Measurements from ENCODE around the gene SLC25A23.

Gene SLC25A23

GRCh38 chr19:6481541-6482342, 22.1 kb upstream of the SLC25A23 start, which contains the start of gene DENND1C:
Gene DENND1C, minus strand, starts transcription at chr19:6481787. Its CDS starts 92 bp downstream, at chr19:6481695.
- peak in 1 of 2 donors; percentile 56 for DNase-seq (ENCODE audit: low read depth in 2 of 2)

DNA sequence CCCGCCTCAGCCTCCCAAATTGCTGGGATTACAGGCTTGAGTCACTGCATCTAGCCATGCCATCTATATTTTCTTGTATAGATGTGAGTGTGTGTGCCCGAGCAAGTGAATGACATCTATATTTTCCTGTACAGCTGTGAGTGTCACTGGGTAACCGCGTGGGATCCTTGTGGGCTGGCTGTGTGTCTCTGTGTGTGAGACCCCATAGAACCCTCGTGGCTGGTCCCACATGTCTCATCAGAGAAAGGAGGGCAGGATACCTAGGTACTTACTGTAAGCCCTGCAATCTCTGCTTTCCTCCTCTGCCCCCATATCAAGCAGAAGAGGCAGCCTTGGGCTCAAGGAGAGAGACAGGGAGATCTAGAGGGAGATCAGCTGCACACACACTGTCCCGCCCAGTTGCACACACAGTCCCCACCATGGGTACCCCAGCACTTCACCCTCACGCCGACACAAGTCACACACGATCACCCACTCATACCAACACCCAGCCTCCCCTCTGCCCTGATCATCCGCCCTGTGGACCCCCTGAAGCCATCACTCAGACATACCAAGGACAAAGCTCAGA, 21.3 kb upstream of the SLC25A23 start:
- no peak for DNase-seq (ENCODE audit: low read depth in 2 of 2)

DNA sequence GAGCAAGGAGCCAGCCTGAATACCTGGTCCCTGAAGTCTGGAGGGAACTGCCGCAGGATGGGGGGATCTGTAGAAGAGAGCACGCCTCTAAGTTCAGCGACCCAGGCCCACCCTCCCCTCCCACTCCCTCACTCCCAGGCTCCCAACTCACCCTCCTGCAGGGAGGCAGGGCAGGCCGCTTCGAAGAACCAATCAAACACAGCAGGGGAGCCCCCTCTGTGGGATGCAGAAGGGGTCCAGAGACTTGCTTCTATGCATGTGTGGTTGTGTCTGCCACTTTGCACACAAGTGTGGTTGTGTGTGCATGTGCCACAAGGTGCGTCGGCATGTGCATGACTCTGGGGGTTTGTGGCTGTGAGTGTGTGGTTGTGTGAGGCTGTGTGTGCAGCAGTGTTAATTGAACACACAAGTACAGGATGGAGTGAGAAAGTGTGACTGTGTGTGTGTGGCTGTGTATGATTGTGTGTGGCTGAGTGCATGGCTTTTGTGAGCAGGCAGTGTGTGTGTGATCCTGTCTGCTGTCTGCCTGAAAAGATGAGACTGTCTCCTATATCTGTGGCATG, 20.3 kb upstream of the SLC25A23 start:
- DNase-seq (ENCODE audit: low read depth in 2 of 2), result no peak

DNA sequence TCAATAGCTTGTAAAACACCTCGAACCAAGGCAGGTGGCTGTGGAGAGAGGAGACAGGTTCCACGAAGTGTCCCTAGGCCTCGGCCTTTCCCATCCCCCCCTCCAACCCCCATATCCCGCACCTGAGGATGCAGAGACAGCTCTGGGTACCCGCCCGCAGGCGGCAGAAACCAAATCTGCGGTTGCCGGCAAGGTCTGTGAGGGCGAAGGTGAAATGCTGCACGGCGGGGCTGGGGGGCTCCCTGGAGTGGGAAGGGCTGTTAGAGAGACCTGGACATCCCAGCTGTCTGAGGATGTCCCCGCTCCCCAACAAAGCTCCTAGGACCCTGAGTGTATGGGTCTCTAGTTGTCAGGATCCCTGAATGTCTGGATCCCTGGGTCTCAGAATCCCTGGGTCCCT, 19.2 kb upstream of the SLC25A23 start:
- DNase-seq (ENCODE audit: low read depth in 2 of 2), result no peak

DNA sequence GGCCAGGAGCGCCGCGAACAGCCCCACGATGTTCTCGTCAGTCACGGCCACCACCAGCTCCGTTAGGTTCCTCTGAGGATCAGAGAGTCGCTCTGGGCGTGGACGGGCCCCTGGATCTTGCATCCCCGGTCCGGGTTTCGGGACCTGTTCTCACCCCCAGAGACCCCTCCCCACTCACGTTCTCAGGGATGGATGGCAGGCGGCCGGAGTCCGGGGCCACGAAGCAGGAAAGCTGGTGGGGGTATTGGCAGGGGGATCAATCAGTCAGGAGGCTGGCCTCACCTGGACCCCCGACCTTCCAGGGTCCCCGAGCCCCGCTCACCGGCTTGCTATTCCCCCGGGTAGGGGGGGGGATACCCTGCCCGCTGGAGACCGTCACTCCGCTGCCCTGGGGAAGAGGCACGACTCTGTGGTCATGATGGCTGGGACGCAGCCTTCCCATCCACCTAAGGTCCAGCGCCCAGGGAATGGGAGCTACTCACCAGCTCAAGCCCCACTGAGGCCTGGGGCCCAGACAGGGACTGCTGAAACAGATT, 17.4 kb upstream of the SLC25A23 start:
- DNase-seq (ENCODE audit: low read depth in 2 of 2), result no peak

- peak; percentile 66 to 72 for DNase-seq (ENCODE audit: low read depth in 2 of 2)
Measured at GRCh38 chr19:6476155-6476895, 16.7 kb upstream of the SLC25A23 start.

- no peak for DNase-seq (ENCODE audit: low read depth in 2 of 2)
Measured at GRCh38 chr19:6475321-6476108, 15.9 kb upstream of the SLC25A23 start.

- DNase-seq (ENCODE audit: low read depth in 2 of 2), result no peak
Measured at GRCh38 chr19:6473647-6474046, 14.1 kb upstream of the SLC25A23 start.

- no peak for DNase-seq (ENCODE audit: low read depth in 2 of 2)
Measured at GRCh38 chr19:6472713-6473112, 13.1 kb upstream of the SLC25A23 start.

DNA sequence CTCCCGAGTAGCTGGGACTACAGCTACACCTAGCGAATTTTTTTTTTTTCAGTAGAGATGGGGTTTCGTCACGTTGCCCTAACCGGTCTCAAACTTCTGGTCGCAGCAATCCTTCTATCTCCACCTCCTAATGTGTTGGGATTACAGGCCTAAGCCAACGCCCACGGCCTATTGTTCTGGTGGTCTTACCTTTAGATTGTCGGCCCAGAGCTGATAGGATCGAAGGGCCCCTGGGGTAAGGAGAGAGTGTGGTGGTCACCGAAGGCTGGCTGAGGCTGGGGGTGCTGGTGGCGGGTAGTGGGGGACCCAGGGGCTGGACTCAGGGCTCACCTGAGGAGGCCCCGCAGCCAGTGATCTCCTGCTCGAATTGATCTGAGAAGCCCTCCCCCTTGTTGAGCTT, 11.5 kb upstream of the SLC25A23 start:
- no peak for DNase-seq (ENCODE audit: low read depth in 2 of 2)

DNA sequence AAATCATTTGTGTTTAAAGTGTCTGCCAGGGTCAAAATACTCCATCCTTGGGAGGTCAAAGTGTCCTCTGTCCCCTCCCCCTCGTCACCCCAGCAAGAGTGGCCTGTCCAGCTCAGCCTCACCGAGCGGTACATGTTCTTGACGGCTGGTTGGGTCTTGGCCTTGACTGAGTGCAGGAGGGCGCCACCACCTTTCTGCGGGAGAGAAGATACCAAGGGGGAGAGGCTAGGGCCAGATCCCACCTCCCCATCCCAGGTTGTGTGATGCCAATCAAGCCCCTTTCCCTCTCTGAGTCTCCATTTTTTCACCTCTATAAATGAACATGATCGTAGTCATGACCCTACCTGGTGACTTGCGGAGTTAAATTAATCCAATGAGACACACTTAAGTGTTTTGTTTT, 10.6 kb upstream of the SLC25A23 start:
- no peak for DNase-seq (ENCODE audit: low read depth in 2 of 2)

GRCh38 chr19:6467384-6467783, 7.8 kb upstream of the SLC25A23 start:
- no peak for DNase-seq (ENCODE audit: low read depth in 2 of 2)

GRCh38 chr19:6466526-6467248, 7.1 kb upstream of the SLC25A23 start:
- no peak for DNase-seq (ENCODE audit: low read depth in 2 of 2)

GRCh38 chr19:6465663-6466062, 6.1 kb upstream of the SLC25A23 start:
- no peak for DNase-seq (ENCODE audit: low read depth in 2 of 2)

GRCh38 chr19:6465006-6465405, 5.4 kb upstream of the SLC25A23 start:
- no peak for DNase-seq (ENCODE audit: low read depth in 2 of 2)

- DNase-seq (ENCODE audit: low read depth in 2 of 2), result no peak
Measured at GRCh38 chr19:6464070-6464873, 4.7 kb upstream of the SLC25A23 start, which contains the start of gene CRB3. Gene CRB3, plus strand, starts transcription at chr19:6464271. Its CDS starts 431 bp downstream, at chr19:6464702.

GRCh38 chr19:6460099-6460884, 700 bp upstream of the SLC25A23 start:
- peak; percentile 97 to 98 for DNase-seq (ENCODE audit: low read depth in 2 of 2)

DNA sequence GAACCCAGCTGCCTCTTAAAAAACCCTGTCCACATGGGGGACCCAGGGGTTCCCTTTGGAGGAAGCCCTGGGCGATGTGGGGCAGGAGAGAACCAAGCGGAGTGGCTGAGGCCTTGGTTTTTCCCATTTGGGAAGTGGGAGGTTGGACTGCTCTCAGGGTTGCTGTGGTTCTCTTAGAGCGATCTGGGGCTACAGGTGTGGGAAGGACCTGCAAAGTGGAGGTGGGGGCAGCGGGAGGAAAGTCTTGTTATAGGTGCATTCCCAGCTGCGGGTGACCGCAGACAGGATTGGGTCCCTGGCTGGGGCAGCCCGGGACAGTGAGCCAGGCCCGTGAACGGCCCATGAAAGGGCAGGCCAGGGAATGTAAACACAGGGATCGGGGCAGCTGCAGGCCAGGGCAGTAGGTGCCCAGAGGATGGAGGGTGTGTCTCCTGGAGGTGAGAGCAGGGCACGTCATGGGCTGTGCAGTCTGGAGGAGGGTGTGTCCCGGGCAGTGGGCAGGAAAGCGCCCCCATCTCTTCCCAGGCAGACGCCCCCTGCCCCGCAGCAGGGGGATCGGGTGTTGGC, 814 bp downstream of the SLC25A23 start:
- no peak for DNase-seq (ENCODE audit: low read depth in 2 of 2)
